Urinary bladder (tissue), 4 donors: ENCODE results near the gene ZSCAN5A. TPM values are rescaled to one million over a fixed set of nuclear protein-coding genes. Genes with fewer than 3 reads are reported as not detected.
"Not testable (repeated sequence)": the region's sequence is repeated elsewhere in the genome, so short reads cannot be mapped to it uniquely, and the experiment has no call there.

Experiments
- DNase-seq: peaks from one replicate; pipeline ENCODE4 v3.0.0-alpha.2; 2015; ENCODE audit errors: extremely low spot score
- H3K27ac ChIP-seq: one replicate; pipeline ENCODE4 v1.5.1; 2013; ENCODE audit warnings: low read depth, mild to moderate bottlenecking, moderate library complexity
- H3K36me3 ChIP-seq: one replicate; pipeline ENCODE4 v1.6.1; 2013; ENCODE audit warnings: mild to moderate bottlenecking, moderate library complexity; ENCODE audit not compliant: insufficient read depth
- H3K4me1 ChIP-seq: one replicate; pipeline ENCODE4 v1.6.1; 2013; ENCODE audit warnings: mild to moderate bottlenecking, moderate library complexity; ENCODE audit not compliant: insufficient read depth
- H3K4me3 ChIP-seq: one replicate; pipeline ENCODE4 v1.5.1; 2013; ENCODE audit warnings: low read depth, low read length
- WGBS: extraction: QIAGEN DNeasy Blood & Tissue Kit; methylation state at CpG from one replicate; pipeline ENCODE4 v1.1.7; 2013; 5-methylcytosine and 5-hydroxymethylcytosine counted together
- polyA plus RNA-seq: library from polyadenylated mRNA; stranded (reverse); fragments of 200-250 nt; gene quantifications from one replicate; pipeline ENCODE4 v1.2.3, GENCODE V29; 2013
- small RNA-seq: library from RNA; depleted of rRNA; stranded (forward); fragments of <200 nt; gene quantifications from one replicate; pipeline ENCODE3, GENCODE V24; 2014
- total RNA-seq: library from RNA; depleted of rRNA; stranded (reverse); fragments of >200 nt; gene quantifications from one replicate; pipeline ENCODE4 v1.2.3, GENCODE V29; 2014
- donor health status: healthy with polysubstance abuse.
- donor health status: healthy.

ZSCAN5A gene
- total and polyA plus RNA-seq, 2 donors: 6.4 to 17.2 TPM

GRCh38 chr19:56191711-56192110 lies 122.9 kb downstream of the ZSCAN5A start:
- WGBS: 84% methylated on average over 10 of the region's 10 CpGs
- no peak for DNase-seq
- H3K36me3 ChIP-seq: no peaks in the 10 kb centered on the region
- H3K4me3 ChIP-seq: no peak overlapping the region
- H3K4me1 ChIP-seq: no peaks in the 10 kb centered on the region
- no peak overlapping the region for H3K27ac ChIP-seq

DNA sequence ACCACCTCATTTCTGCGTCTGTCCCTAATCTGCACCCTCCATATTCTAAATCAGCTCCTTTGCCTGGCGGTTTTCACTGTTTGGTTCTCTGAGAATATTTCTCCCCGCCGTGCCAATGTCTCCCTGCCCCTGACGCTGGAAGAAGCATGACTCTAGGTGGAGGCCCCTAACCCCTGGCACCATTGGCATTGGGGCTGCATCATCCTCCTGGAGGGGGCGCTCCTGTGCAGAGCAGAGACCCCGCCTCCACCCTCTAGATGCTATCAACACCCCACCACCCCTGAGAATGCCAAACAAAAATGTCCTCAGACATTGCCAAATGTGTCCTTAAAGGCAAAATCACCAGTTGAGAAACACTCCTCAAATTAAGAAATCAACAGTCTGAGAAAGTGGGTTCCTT lies 123.5 kb downstream of the ZSCAN5A start:
- no peak for DNase-seq
- 75% methylated on average over 7 of the region's 7 CpGs for WGBS
- Histone ChIP-seq H3K36me3 (no peaks in the 10 kb centered on the region), H3K4me1 (no peaks in the 10 kb centered on the region), H3K27ac (no peak overlapping the region), H3K4me3 (no peak overlapping the region)

- WGBS: 72% methylated on average over 17 of the region's 17 CpGs
- no peak overlapping the region for H3K27ac ChIP-seq
- H3K36me3 ChIP-seq: no peaks in the 10 kb centered on the region
- DNase-seq: no peak
- H3K4me1 ChIP-seq: no peaks in the 10 kb centered on the region
- H3K4me3 ChIP-seq: no peak overlapping the region
Measured at GRCh38 chr19:56189785-56190184, 124.9 kb downstream of the ZSCAN5A start.

DNA sequence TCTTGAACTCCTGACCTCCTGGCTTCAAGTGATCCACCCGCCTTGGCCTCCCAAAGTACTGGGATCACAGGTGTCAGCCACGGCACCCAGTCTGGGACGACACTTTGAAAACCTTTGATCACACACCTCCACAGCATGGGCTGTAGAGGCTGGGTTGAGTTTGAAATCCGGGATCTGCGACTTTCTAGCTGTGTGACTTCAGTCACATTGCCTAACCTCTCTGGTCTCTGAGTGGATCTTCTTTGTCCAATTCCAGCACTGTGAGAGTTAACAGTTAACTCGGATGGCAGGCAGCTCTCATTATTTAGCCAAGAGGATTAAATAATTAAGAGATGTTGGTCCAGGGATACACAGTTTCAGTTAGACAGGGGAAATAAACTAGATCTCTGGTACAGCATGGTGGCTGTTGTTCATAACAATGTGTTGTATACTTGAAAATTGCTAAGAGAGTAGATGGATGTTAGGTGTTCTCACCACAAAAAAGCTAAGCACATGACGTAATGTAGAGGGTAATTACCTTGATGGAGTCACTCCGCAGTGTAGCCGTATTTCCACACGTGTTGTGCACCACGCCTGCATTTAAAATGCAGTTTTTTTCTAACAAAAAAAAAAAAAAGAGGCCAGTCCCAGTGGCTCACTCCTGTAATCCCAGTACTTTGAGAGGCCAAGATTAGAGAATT lies 136.9 kb downstream of the ZSCAN5A start:
- no peak for DNase-seq
- Histone ChIP-seq H3K4me1 (no peaks in the 10 kb centered on the region), H3K27ac (no peak overlapping the region), H3K36me3 (no peaks in the 10 kb centered on the region), H3K4me3 (no peak overlapping the region)
- 56% methylated on average over 11 of the region's 11 CpGs for WGBS

- DNase-seq: no peak
- H3K27ac ChIP-seq: no peak overlapping the region
- H3K4me3 ChIP-seq: no peak overlapping the region
- no peaks in the 10 kb centered on the region for H3K36me3 ChIP-seq
- WGBS: 70% methylated on average over 18 of the region's 18 CpGs
- H3K4me1 ChIP-seq: no peaks in the 10 kb centered on the region
Measured at GRCh38 chr19:56176881-56177280, 137.8 kb downstream of the ZSCAN5A start.

DNA sequence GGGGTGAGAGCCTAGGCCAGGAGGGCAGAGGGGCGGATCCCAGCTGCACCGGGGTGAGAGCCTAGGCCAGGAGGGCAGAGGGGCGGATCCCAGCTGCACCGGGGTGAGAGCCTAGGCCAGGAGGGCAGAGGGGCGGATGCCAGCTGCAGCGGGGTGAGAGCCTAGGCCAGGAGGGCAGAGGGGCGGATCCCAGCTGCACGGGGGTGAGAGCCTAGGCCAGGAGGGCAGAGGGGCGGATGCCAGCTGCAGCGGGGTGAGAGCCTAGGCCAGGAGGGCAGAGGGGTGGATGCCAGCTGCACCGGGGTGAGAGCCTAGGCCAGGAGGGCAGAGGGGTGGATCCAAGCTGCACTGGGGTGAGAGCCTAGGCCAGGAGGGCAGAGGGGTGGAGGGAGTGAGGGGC lies 138.3 kb downstream of the ZSCAN5A start:
- H3K36me3 ChIP-seq, DNase-seq, H3K27ac ChIP-seq, H3K4me3 ChIP-seq, H3K4me1 ChIP-seq: not testable (repeated sequence)
- 70% methylated on average over 11 of the region's 11 CpGs for WGBS

GRCh38 chr19:56175861-56176307 lies 138.8 kb downstream of the ZSCAN5A start, which contains the start of gene GALP:
Gene GALP (plus strand): TSS chr19:56176008. CDS start chr19:56177109, 1,101 bp downstream.
- H3K4me1 ChIP-seq, H3K36me3 ChIP-seq, DNase-seq, H3K27ac ChIP-seq, H3K4me3 ChIP-seq: not testable (repeated sequence)
- 39% methylated on average over 15 of the region's 15 CpGs for WGBS

GRCh38 chr19:56174550-56174949 lies 140.1 kb downstream of the ZSCAN5A start:
- WGBS: 49% methylated on average over 11 of the region's 11 CpGs
- H3K4me3 ChIP-seq: no peak overlapping the region
- no peak for DNase-seq
- H3K27ac ChIP-seq: no peak overlapping the region
- H3K36me3 ChIP-seq: no peaks in the 10 kb centered on the region
- no peaks in the 10 kb centered on the region for H3K4me1 ChIP-seq

- Histone ChIP-seq H3K4me3 (no peak overlapping the region), H3K36me3 (no peaks in the 10 kb centered on the region), H3K4me1 (no peaks in the 10 kb centered on the region), H3K27ac (no peak overlapping the region)
- 8% methylated on average over 9 of the region's 9 CpGs for WGBS
- DNase-seq: no peak
Measured at GRCh38 chr19:56174086-56174485, 140.6 kb downstream of the ZSCAN5A start.

Small RNA genes lying within 50 kb of the gene (small RNA-seq; reads per million reads assigned to genes)
- gene RF00019: not detected

Other genes starting within 250 kb of the ZSCAN5A start
- gene ZNF787, start 193.5 kb downstream of the ZSCAN5A start, total RNA-seq: 13.3 TPM
- 30.9 TPM for gene ZNF787, start 193.5 kb downstream of the ZSCAN5A start, polyA plus RNA-seq
- gene ZNF444, start 173.6 kb downstream of the ZSCAN5A start, total RNA-seq: 11.7 TPM
- gene ZNF444, start 173.6 kb downstream of the ZSCAN5A start, polyA plus RNA-seq: 44.5 TPM
- not detected for gene GALP, start 138.8 kb downstream of the ZSCAN5A start, total RNA-seq
- gene GALP, start 138.8 kb downstream of the ZSCAN5A start, polyA plus RNA-seq: not detected
- gene ZSCAN5B, start 117.1 kb downstream of the ZSCAN5A start, total RNA-seq: not detected
- not detected for gene ZSCAN5B, start 117.1 kb downstream of the ZSCAN5A start, polyA plus RNA-seq
- not detected for gene ZSCAN5C, start 112.6 kb downstream of the ZSCAN5A start, total RNA-seq
- gene ZSCAN5C, start 112.6 kb downstream of the ZSCAN5A start, polyA plus RNA-seq: not detected
- gene EDDM13, start 42.1 kb downstream of the ZSCAN5A start, total RNA-seq: not detected
- 0.43 TPM for gene EDDM13, start 42.1 kb downstream of the ZSCAN5A start, polyA plus RNA-seq
- gene ZNF582, start 78.7 kb upstream of the ZSCAN5A start, total RNA-seq: 5.3 TPM
- gene ZNF582, start 78.7 kb upstream of the ZSCAN5A start, polyA plus RNA-seq: 4.0 TPM
- 22.7 TPM for gene ZNF583, start 89.5 kb upstream of the ZSCAN5A start, total RNA-seq
- gene ZNF583, start 89.5 kb upstream of the ZSCAN5A start, polyA plus RNA-seq: 3.6 TPM
- 14.6 TPM for gene ZNF667, start 162.5 kb upstream of the ZSCAN5A start, total RNA-seq
- gene ZNF667, start 162.5 kb upstream of the ZSCAN5A start, polyA plus RNA-seq: 3.5 TPM
- gene ZNF471, start 193.0 kb upstream of the ZSCAN5A start, total RNA-seq: 18.5 TPM
- gene ZNF471, start 193.0 kb upstream of the ZSCAN5A start, polyA plus RNA-seq: 6.8 TPM
- gene ZFP28, start 224.1 kb upstream of the ZSCAN5A start, total RNA-seq: 16.2 TPM
- gene ZFP28, start 224.1 kb upstream of the ZSCAN5A start, polyA plus RNA-seq: 5.9 TPM